Measurements from ENCODE around the gene ZNF296.

ZNF296 gene

DNA sequence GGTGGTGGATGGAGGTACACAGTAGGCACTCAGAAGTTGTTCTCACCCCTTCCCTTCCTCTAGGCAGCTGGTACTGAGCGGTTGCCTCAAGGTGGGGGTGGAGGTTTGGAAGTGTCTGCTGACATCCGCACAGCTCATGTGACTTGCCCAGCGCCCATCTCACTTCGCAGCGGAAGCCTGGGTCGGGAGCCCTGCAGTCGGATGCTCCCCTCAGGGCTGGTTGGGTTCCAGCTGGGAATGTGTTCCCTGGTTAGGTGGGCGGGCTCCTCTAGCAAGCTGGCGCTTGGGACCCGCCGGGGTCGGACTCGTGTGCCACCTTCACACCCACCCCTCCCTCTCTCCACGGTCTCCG, 26.9 kb upstream of the ZNF296 start:
- peak; percentile 48 for DNase-seq

- no peak for DNase-seq
These were observed 26.2 kb upstream of the ZNF296 start for GRCh38 chr19:45102481-45102880.

GRCh38 chr19:45101806-45102205, 25.5 kb upstream of the ZNF296 start:
- no peak for DNase-seq

DNA sequence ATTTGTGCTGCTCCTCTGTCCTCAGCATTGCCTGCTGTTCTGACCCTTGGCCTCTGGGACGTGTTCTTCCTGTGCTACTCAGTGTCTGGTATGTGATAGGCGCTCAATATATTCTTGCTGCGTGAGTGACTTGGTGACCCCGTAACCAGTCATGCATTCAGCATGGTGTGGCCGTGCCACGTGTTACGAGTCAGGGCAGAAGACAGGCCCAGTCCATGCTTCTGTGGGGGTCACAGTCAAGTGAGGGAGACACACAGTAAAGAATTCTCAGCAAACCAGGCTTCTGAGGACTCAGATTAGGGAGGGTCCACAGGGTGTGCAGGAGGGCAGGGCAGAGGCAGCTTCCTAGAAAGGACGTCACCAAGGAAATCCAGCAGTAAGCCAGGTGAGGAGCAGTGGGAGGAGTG, 24.6 kb upstream of the ZNF296 start:
- no peak for DNase-seq

- DNase-seq = no peak
These were observed 23.9 kb upstream of the ZNF296 start for GRCh38 chr19:45100201-45100600.

DNA sequence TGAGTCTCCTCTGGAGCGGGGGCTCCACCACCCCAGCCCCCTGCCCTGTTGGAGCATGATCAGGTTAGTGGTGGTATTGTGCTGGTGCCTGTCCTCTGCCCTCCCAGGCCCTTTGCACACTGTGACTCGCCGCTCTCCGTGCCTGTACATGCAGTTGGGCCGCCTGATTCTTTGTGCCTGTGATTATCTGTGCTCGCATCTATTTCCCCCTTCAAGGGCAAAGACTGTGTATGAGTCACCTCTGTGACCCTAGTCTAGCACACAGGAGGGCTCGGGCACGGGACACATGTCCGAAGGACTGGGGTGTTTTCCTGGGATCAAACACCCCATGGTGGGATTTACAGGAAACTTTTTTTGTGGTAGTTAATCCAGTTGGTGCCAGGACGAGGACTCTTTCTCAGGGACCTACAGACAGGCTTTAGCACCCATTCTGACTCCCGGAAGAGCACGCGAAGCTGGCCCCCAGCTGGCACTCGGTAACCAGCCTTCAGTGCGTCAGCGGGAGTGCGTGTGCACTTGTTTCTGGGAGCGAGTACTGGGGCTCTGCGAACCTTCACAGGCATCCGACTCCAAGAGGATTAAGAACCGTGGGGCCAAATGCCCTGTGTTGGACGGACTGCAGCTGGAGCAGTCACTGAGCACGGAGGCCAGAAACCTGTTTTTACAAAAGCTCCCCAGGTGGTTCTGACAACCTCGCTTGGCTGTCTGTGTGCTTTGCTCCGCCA, 23.4 kb upstream of the ZNF296 start:
- DNase-seq = no peak

GRCh38 chr19:45098521-45099466, 22.5 kb upstream of the ZNF296 start:
- DNase-seq = no peak

DNA sequence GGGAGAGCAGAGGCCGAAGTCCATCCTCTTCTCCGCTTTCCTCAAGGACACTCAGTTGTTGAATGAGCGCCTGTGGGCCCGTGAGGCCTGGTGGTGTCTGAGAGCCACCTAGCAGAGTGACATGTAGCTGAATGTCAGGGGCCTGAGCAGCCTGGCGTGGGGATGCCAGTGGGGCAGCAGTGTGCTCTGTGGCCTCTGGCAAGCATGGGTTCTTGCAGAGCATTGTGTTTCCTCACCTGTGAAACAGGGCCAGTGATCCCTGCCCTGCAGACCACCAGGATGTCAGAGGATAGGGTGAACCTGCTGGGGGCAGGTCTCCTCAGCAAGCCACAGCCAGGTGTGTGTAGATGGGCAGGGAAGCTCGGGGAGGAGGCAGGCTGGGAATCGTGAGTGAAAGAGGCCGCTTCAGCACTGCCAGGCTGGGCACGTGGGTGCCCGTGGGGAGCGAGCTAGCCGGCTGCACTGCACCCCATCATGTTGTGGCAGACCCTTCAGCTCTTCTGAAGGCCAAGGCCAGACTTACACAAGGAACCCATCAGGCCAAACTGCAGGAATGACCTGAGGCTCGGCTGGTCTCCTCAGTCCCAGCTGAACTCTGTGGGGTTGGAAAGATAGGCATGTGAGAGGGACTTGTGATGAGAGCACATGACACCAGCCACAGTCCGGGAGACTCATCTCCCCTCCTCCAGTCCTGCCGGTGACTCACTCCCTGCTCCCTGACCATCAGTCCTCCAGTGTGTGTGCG, 21.7 kb upstream of the ZNF296 start:
- DNase-seq = no peak

- DNase-seq = no peak
These were observed 21.1 kb upstream of the ZNF296 start for GRCh38 chr19:45097450-45097775.

DNA sequence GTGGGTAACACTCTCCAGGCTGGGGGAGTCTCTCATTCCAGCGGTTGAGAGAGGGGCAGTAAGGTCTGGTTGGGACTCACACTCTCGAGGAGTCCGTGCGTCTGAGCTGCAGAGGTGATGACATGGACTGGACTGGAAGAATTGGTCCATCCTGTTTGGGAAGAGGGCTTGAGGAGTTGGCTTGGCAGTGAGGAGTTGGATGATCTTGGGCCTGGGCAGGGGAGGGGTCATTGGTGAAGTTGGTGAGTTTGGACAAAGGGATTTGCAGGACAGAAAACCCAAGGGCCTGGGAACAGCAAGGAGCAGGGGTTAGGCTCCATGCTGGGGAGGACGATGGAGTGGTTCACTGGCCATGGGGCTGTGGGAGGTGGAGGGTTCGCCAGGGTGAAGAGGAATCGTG, 20.4 kb upstream of the ZNF296 start:
- no peak for DNase-seq

DNA sequence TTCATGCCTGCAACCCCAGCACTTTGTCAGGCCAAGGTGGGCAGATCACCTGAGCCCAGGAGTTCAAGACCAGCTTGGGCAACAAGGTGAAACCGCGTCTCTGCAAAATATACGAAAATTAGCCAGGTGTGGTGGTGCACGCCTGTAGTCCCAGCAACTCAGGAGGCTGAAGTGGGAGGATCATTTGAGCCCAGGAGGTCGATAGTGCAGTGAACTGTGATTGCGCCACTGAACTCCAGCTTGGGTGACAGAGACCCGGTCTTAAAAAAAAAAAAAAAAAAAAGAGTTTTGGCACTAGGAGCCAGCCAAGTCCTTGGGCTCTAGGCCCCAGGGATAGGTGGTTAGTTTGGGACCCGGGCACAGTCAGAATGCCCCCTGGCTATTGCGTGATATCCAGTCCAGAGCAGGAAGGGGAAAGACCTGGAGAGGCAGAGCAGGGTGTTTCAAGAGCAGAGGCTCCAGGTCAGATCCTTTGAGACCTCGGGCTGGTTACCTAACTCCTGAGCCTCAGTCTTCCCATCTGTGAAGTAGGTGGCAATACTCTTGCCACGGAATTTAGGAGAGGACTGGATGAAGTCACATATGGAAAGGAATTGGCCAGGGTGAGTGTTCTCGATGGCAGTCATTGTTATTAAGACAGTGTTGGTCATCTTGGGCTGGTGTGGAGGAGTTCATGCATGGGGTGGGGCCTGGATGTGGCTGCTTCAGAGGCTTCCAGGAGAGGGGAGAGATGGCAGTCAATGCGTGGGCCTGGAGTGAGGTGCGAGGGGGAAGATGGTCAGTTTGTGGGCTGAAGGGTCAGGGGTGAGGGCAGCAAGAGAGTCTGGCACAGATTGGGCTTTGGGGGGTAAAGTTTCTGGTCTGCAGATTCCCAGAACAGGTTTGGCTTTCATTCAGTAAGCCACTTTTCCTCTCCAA, 19.5 kb upstream of the ZNF296 start:
- DNase-seq = no peak

DNA sequence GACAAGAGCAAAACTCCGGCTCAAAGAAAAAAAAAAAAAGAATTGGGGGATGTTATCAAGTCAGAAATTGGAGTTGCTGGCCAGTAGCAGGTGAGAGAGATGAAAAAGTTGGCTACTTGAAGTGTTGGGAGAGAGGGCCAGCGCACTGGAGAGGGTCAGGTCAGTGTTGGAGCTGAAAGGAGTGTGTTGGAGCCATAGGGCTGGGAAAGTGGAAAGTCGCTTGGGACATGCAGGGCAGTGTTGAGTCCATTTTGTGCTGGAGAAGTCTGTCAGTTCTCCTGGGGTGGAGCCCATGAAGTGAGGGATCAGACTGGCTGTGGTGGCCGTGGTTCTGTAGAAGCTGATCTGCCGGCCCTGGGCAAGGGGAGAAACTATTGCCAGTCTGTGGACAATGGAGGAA, 18.4 kb upstream of the ZNF296 start:
- no peak for DNase-seq

- no peak for DNase-seq
These were observed 17.9 kb upstream of the ZNF296 start for GRCh38 chr19:45094137-45094536.

GRCh38 chr19:45092747-45093678, 16.7 kb upstream of the ZNF296 start, which contains the start of gene PPP1R37:
Gene PPP1R37, plus strand, starts transcription at chr19:45093179. Its CDS starts 147 bp downstream, at chr19:45093326.
- DNase-seq = peak; percentile 91

- peak; percentile 98 for DNase-seq
These were observed 15.0 kb upstream of the ZNF296 start for GRCh38 chr19:45091031-45091923.

GRCh38 chr19:45090606-45091005, 14.3 kb upstream of the ZNF296 start:
- no peak for DNase-seq

DNA sequence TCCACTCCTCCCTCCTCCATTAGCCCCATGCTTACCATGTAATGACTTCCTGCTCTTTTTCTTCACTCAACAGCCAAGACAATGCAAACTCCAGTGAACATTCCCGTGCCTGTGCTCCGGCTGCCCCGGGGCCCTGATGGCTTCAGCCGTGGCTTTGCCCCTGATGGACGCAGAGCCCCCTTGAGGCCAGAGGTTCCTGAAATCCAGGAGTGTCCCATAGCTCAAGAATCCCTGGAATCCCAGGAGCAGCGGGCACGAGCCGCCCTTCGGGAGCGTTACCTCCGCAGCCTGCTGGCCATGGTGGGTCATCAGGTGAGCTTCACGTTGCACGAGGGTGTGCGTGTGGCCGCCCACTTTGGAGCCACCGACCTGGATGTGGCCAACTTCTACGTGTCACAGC, 13.8 kb upstream of the ZNF296 start:
- DNase-seq = no peak

DNA sequence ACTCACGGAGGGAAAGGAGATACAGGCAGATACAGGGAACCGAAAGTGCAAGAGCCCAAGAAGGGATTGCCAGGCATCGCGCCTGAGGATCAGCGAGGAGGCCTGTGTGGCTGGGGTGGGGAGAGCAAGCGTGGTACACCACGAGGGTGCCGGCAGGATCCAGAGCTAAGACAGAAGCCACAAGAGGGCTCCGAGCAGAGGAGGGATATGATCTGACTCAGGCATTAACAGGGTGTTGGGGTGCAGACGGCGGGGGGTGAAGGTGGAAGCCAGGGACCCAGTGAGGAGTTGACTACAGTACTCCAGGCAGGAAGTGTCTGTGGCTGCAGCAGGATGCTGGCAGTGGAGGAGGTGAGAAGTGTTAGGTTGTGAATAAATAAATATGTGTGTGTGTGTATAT, 11.3 kb upstream of the ZNF296 start:
- DNase-seq = peak; percentile 76

- no peak for DNase-seq
These were observed 10.2 kb upstream of the ZNF296 start for GRCh38 chr19:45086480-45086879.

DNA sequence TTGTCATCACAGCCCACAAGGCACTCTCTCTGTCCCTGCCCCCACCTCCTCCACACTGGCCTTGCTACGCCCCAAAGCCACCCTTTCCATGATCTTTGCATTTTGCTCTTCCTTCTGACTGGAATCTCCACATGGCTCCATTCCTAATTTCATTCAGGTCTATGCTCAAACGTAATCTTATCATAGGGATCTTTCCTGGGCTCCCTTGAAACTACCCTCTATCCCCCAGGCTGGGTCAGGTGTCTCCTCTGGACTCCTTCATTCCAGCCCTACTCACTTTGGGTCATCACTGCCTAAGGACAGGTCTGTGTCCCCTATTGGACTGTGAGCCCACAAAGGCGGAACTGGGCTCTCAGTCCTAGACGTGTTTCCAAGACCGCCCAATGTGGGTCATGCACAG, 5.9 kb upstream of the ZNF296 start:
- DNase-seq = no peak

All from activated gamma-delta T cell treated with Interleukin-2 at 50 U/mL for 16 hours (primary cell).